ENCODE results near the gene NDUFS8. TPM values are rescaled to one million over a fixed set of nuclear protein-coding genes. Genes with fewer than 3 reads are reported as not detected.

Gene NDUFS8
- total RNA-seq, 1 experiment from 2014 or later = 91.2 TPM

GRCh38 chr11:68040101-68040956 is 9.8 kb downstream of the NDUFS8 start:
- DNase-seq (ENCODE audit: low read depth, low spot score) = no peak
- in situ Hi-C loops (cut with HindIII; ENCODE audit: low pct_unique_long_range_greater_than_20kb, low sequenced_read_pairs) = no loop called here

- no peak for DNase-seq (ENCODE audit: low read depth, low spot score)
- in situ Hi-C loops (cut with HindIII; ENCODE audit: low pct_unique_long_range_greater_than_20kb, low sequenced_read_pairs) = no loop called here
Measured at GRCh38 chr11:68040957-68041591, 10.6 kb downstream of the NDUFS8 start.

- in situ Hi-C loops (cut with HindIII; ENCODE audit: low pct_unique_long_range_greater_than_20kb, low sequenced_read_pairs) = no loop called here
- DNase-seq (ENCODE audit: low read depth, low spot score) = no peak
Measured at GRCh38 chr11:68041617-68042218, 11.2 kb downstream of the NDUFS8 start.

GRCh38 chr11:68042219-68043028 is 11.9 kb downstream of the NDUFS8 start:
- DNase-seq (ENCODE audit: low read depth, low spot score) = no peak
- in situ Hi-C loops (cut with HindIII; ENCODE audit: low pct_unique_long_range_greater_than_20kb, low sequenced_read_pairs) = no loop called here

- no peak for DNase-seq (ENCODE audit: low read depth, low spot score)
- in situ Hi-C loops (cut with HindIII; ENCODE audit: low pct_unique_long_range_greater_than_20kb, low sequenced_read_pairs) = no loop called here
Measured at GRCh38 chr11:68043029-68043348, 12.5 kb downstream of the NDUFS8 start.

GRCh38 chr11:68043349-68044144 is 13.1 kb downstream of the NDUFS8 start:
- DNase-seq (ENCODE audit: low read depth, low spot score) = no peak
- in situ Hi-C loops (cut with HindIII; ENCODE audit: low pct_unique_long_range_greater_than_20kb, low sequenced_read_pairs) = no loop called here

GRCh38 chr11:68044145-68044813 is 13.8 kb downstream of the NDUFS8 start:
- DNase-seq (ENCODE audit: low read depth, low spot score) = no peak
- in situ Hi-C loops (cut with HindIII; ENCODE audit: low pct_unique_long_range_greater_than_20kb, low sequenced_read_pairs) = no loop called here

GRCh38 chr11:68044898-68045351 is 14.4 kb downstream of the NDUFS8 start:
- in situ Hi-C loops (cut with HindIII; ENCODE audit: low pct_unique_long_range_greater_than_20kb, low sequenced_read_pairs) = no loop called here
- DNase-seq (ENCODE audit: low read depth, low spot score) = no peak

- in situ Hi-C loops (cut with HindIII; ENCODE audit: low pct_unique_long_range_greater_than_20kb, low sequenced_read_pairs) = no loop called here
- no peak for DNase-seq (ENCODE audit: low read depth, low spot score)
Measured at GRCh38 chr11:68047437-68048290, 17.2 kb downstream of the NDUFS8 start.

- no peak for DNase-seq (ENCODE audit: low read depth, low spot score)
- in situ Hi-C loops (cut with HindIII; ENCODE audit: low pct_unique_long_range_greater_than_20kb, low sequenced_read_pairs) = no loop called here
Measured at GRCh38 chr11:68048681-68049508, 18.4 kb downstream of the NDUFS8 start.

- in situ Hi-C loops (cut with HindIII; ENCODE audit: low pct_unique_long_range_greater_than_20kb, low sequenced_read_pairs) = no loop called here
- DNase-seq (ENCODE audit: low read depth, low spot score) = no peak
Measured at GRCh38 chr11:68049509-68050370, 19.3 kb downstream of the NDUFS8 start.

GRCh38 chr11:68050371-68050841 is 19.9 kb downstream of the NDUFS8 start:
- no peak for DNase-seq (ENCODE audit: low read depth, low spot score)
- in situ Hi-C loops (cut with HindIII; ENCODE audit: low pct_unique_long_range_greater_than_20kb, low sequenced_read_pairs) = no loop called here

GRCh38 chr11:68051191-68052136 is 21.0 kb downstream of the NDUFS8 start:
- in situ Hi-C loops (cut with HindIII; ENCODE audit: low pct_unique_long_range_greater_than_20kb, low sequenced_read_pairs) = no loop called here

More at GRCh38 chr11:68051191-68052136, 21.0 kb downstream of the NDUFS8 start:
- no peak for DNase-seq (ENCODE audit: low read depth, low spot score)

Measured in SK-MEL-5 (cell line).